Measurements from ENCODE around the gene FRMD4A. TPM values are rescaled to one million over a fixed set of nuclear protein-coding genes. Genes with fewer than 3 reads are reported as not detected.

The FRMD4A gene
- polyA plus RNA-seq, 1 of the 3 experiments (the other 2 are of a cell fraction), result 37.7 TPM

DNA sequence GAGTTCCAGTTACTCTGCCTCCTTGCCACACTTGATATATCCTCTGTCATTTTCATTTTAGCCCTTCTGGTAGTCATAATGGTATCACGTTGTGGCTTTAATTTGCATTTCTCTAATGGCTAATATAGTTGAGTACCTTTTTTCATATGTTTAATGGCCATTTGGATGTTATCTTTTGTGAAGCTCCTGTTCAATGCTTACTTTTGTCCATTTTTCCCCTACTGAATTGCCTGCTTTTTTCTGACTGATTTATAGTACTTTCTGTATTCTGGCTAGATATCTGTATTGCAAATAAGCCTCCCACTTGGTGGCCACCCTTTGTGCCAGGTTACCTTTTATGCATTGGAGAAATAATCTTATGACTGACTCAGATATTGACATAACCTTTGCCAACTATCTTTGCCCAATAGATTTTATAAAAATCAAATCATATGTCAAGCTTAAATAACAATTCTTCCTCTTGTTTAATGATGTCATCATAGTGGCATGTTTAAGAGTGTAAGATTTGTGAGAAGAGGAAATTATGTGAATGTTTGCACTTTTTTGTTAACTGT lies 693.3 kb downstream of the FRMD4A start:
- peaks cover 0 to 4% of the 10 kb centered on the region in 2 experiments; a peak in 2 of 4 replicates for H3K4me1 ChIP-seq (ENCODE audit: control insufficient read depth in 1 of 2, insufficient read depth in 2 of 2, low read depth in 1 of 2, low read length in 1 of 2)
- H3K4me2 ChIP-seq, result no peak overlapping the region
- H3K9me3 ChIP-seq, result no peaks in the 10 kb centered on the region
- no peaks in the 10 kb centered on the region for H3K79me2 ChIP-seq (ENCODE audit: insufficient read depth)
- CTCF ChIA-PET, result interaction anchor here (1.2 to 1.7 kb wide), 2 partner anchors 18 to 23 kb away, joined by 3 to 4 read pairs; no protein-coding TSS in a partner anchor
- H3K4me3 ChIP-seq (ENCODE audit: low read depth in 2 of 2, low read length in 1 of 2), result no peak overlapping the region
- H3K36me3 ChIP-seq (replicated peaks in 1 of 2; ENCODE audit: control insufficient read depth in 1 of 2, insufficient read depth in 2 of 2, low read length in 1 of 2), result peaks cover 24 to 34% of the 10 kb centered on the region in 2 experiments
- TF ChIP-seq TEAD4 (IDR thresholded peaks at IDR 0.05; ENCODE audit: borderline replicate concordance, insufficient read depth), result no peak
- TF ChIP-seq JUND (IDR thresholded peaks at IDR 0.05), result 0 out of 2 replicates have a peak, but pooled peaks have one; percentile 7
- H3K27me3 ChIP-seq (ENCODE audit: insufficient read depth), result no peaks in the 10 kb centered on the region
- H3K9me2 ChIP-seq, result no peaks in the 10 kb centered on the region
- H3F3A ChIP-seq (replicated peaks; ENCODE audit: insufficient read depth), result peaks cover 22% of the 10 kb centered on the region
- H3K9ac ChIP-seq, result no peak overlapping the region
- peak overlapping the region in 1 of 2 experiments; percentile 46; a peak in 2 of 4 replicates for H3K27ac ChIP-seq (ENCODE audit: low read depth in 2 of 2, low read length in 1 of 2)
- no peaks in the 10 kb centered on the region for H4K20me1 ChIP-seq (ENCODE audit: insufficient read depth)
- POLR2A ChIA-PET, result no interaction called here
- no peak overlapping the region for H2AFZ ChIP-seq (ENCODE audit: low read depth)
- DNase-seq, result no peak
- WGBS (ENCODE audit: low lambda C conversion rate), result 70% methylated on average over 1 of the region's 1 CpG

GRCh38 chr10:13636776-13637175 lies 693.9 kb downstream of the FRMD4A start:
- Histone ChIP-seq H3K4me3 (ENCODE audit: low read depth in 2 of 2, low read length in 1 of 2) (no peak overlapping the region), H3K4me2 (no peak overlapping the region), H3K4me1 (ENCODE audit: control insufficient read depth in 1 of 2, insufficient read depth in 2 of 2, low read depth in 1 of 2, low read length in 1 of 2) (peaks cover 0 to 4% of the 10 kb centered on the region in 2 experiments; a peak in 2 of 4 replicates), H3K27ac (ENCODE audit: low read depth in 2 of 2, low read length in 1 of 2) (peak overlapping the region in 1 of 2 experiments; percentile 46; a peak in 2 of 4 replicates), H3K9me3 (no peaks in the 10 kb centered on the region), H4K20me1 (ENCODE audit: insufficient read depth) (no peaks in the 10 kb centered on the region), H3K36me3 (replicated peaks in 1 of 2; ENCODE audit: control insufficient read depth in 1 of 2, insufficient read depth in 2 of 2, low read length in 1 of 2) (peaks cover 18 to 29% of the 10 kb centered on the region in 2 experiments), H3K27me3 (ENCODE audit: insufficient read depth) (no peaks in the 10 kb centered on the region), H2AFZ (ENCODE audit: low read depth) (no peak overlapping the region), H3F3A (replicated peaks; ENCODE audit: insufficient read depth) (peaks cover 16% of the 10 kb centered on the region), H3K9ac (no peak overlapping the region), H3K79me2 (ENCODE audit: insufficient read depth) (no peaks in the 10 kb centered on the region), H3K9me2 (no peaks in the 10 kb centered on the region)
- WGBS (ENCODE audit: low lambda C conversion rate), result 94% methylated on average over 4 of the region's 4 CpGs
- DNase-seq, result no peak
- TF ChIP-seq USF1 (IDR thresholded peaks at IDR 0.05; ENCODE audit: borderline replicate concordance, low read depth), result no peak
- no peak for TF ChIP-seq REST (IDR thresholded peaks at IDR 0.05; ENCODE audit: low read depth, low read length)
- TF ChIP-seq ZBTB33 (IDR thresholded peaks at IDR 0.05; ENCODE audit: borderline replicate concordance, low read depth), result no peak
- TF ChIP-seq RAD21 (IDR thresholded peaks at IDR 0.05; ENCODE audit: low read length), result no peak
- TF ChIP-seq SMC3 (IDR thresholded peaks at IDR 0.05; ENCODE audit: low read depth, low read length), result no peak
- no peak for TF ChIP-seq MXI1 (IDR thresholded peaks at IDR 0.05; ENCODE audit: low read depth, low read length)
- CTCF ChIA-PET, result interaction anchor here (1.7 kb wide), 1 partner anchor 23 kb away, joined by 4 read pairs; no protein-coding TSS in a partner anchor
- POLR2A ChIA-PET, result no interaction called here
